LNCAP (cell line): ENCODE measurements around the gene DNAH17.

ENCODE experiments used
- TF ChIP-seq, protein P1 (sequence below): fragments of 450-650 bp; IDR thresholded peaks from 2 replicates; pipeline ENCODE4 v1.5.1; 2017; ENCODE audit warnings: mild to moderate bottlenecking

Gene DNAH17

DNA sequence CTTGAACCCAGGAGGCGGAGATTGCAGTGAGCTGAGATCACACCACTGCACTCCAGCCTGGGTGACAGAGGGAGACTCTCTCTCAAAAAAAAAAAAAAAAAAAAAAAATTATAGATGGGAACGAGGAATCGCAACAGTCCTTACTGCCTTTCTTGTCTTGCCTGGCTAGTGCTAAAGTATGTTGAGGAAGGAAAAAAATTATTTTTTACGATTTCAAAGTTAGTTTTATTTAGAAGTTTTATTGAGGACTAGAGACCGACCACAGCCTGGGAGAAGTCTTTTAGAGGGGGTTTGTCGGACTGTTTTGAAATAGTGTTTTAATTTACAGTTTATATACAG, 15.8 kb upstream of the DNAH17 start:
- TF ChIP-seq, protein P1, sequence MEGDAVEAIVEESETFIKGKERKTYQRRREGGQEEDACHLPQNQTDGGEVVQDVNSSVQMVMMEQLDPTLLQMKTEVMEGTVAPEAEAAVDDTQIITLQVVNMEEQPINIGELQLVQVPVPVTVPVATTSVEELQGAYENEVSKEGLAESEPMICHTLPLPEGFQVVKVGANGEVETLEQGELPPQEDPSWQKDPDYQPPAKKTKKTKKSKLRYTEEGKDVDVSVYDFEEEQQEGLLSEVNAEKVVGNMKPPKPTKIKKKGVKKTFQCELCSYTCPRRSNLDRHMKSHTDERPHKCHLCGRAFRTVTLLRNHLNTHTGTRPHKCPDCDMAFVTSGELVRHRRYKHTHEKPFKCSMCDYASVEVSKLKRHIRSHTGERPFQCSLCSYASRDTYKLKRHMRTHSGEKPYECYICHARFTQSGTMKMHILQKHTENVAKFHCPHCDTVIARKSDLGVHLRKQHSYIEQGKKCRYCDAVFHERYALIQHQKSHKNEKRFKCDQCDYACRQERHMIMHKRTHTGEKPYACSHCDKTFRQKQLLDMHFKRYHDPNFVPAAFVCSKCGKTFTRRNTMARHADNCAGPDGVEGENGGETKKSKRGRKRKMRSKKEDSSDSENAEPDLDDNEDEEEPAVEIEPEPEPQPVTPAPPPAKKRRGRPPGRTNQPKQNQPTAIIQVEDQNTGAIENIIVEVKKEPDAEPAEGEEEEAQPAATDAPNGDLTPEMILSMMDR: no peak

DNA sequence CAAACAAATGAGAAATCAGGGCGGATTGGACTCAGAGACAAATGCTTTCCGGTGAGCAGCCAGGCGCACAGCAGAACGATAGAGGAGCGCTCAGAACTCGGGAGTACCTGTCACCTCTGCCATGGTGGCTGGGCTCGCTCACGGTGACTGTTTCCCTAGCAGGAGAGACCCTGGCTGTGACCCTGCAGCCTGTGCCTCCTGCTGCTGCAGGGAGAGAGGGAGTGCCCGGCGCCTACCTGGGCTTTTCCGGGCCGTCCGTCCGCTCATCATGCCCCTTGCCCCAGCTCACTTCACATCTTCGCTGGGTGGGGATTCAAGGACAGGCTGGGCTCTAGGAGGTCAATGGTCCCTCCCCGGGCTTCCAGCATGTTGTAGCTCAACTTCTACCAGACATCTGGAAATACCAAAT, 14.1 kb upstream of the DNAH17 start:
- TF ChIP-seq, protein P1: no peak

DNA sequence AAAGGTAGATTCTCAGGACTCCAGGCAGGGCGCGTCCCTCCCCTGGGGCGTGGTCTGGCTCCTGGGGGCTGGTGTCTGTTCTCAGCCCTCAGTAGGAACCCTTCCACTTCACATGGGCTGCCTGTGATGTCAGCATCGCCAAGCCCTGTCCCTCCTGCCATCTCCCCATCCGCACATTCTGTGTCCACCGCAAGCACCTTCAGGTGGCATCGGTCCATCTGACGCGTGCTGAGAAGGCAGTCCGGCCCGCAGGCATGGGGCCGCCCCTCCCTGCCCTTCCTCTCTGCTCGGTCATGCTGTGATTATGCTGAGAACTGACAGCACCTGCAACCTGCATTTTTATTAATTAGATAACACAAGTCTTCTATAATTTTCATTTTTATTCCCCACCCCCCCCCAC, 12.7 kb upstream of the DNAH17 start:
- TF ChIP-seq, protein P1: no peak

DNA sequence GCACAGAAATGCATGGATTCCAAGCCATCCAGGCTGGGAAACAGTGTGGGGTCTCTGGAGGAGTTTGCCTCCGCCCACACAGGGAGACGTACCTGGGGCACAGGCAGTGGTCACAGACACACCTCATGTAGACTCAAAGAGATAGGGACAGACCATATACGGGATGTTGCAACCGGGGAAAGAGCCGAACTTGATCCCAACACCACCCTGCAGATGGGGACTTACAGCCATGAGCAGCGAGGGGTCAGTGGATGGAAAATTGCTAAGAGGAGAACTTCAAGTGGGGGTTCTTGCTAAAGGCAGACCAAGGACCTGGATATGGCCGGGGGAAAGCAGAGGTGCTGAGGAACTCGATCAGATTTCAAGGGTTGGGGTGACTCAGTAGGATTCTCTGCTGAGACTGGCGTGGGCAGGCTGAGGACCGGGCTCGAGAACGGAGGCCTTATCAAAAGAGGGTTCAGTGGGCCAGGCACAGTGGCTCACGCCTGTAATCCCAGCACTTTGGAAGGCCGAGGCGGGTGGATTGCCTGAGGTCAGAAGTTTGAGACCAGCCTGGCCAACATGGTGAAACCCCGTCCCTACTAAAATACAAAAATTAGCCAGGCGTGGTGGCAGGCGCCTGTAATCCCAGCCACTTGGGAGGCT, 12.0 kb upstream of the DNAH17 start:
- TF ChIP-seq, protein P1: no peak

DNA sequence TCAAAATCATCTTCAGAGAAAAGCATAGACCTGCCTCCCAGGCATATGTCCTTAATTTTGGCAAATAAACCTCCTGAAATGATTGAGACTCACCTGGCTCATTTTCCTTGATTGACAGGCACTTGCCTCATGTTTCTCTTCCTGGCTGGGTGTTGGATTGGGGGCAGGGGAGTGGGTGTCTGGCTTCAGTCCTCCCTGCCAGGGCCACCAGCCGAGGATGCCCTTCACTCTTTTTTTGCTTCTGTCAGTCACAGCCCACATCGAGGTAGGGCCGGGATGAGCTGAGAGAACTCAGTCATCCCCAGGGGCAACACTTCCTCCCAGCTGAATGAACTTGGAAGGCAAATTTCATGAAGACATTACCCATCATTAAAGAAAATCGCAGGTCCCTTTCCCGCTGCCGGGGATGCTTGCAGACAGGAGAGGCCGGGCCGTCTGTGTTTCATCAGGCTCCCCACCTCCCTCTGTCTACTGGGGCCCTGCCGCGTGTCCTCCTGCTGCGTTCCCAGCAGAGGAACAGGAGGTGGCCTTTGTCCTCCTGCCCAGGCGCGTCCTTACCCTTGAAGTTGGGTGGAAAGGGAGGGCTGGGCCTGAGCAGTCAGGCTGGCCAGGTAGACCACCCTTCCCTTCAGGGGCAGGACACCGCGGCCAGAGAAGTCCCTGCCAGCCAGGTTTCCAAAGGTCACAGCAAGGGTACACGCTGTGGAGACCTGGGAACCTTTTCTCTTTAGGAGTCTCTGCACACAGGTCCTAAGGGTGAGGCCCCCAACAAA, 11.2 kb upstream of the DNAH17 start:
- TF ChIP-seq, protein P1: no peak

DNA sequence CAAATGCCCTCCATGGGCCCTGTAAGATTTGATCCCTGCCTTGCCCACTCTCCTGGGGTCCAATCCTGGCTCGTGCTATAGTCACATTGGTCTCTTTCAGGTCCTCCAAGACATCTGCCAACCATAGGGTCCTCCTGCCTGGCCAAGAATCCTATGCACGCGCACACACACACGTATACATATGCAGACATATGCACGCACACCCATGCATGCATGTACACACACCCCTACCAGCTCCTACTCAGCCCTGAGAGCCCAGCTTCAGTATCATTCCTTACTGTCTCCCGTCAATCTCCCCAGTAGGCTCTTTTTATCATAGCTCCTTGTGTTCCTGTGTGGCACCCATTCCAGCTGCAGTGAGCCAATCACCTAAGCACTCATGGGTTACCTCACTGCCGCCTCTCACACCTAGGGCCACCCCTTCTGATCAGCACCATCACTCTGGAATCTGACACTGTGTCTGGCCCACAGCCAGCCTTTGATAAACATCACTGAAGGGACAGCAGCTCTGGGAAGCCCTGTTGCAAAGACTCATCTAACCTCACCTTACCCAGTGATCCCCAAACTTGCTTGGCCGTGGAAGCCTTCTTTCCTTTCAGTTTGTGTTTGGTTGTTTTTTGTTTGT, 7.9 kb upstream of the DNAH17 start:
- TF ChIP-seq, protein P1: no peak

DNA sequence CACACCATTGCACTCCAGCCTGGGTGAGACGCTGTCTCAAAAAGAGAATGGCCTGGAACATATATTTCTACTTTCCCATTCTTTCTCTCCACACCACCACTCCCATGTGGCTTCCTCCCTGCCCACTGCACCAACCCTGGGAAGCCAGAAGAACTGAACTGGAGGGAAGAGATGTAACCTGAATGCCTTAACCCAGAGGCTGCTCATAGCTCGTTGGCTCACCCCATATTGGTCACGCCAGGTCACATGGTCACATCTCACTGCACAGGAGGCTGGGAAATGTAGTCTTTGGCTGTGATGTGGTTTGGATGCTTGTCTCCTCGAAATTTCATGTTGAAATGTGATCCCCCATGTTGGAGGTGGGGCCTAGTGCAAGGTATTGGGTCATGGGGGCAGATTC, 5.9 kb upstream of the DNAH17 start:
- TF ChIP-seq, protein P1: no peak
